Neutrophil (primary cell): ENCODE measurements around the gene GALNT17.

ENCODE experiments used
- H3K27ac ChIP-seq: fragments of 200-600 bp; sonication (generic); 2 replicates; pipeline ENCODE4 v1.5.1; 2016; ENCODE audit warnings: mild to moderate bottlenecking, moderate library complexity
- H3K27me3 ChIP-seq: fragments of 200-600 bp; sonication (generic); 2 replicates; pipeline ENCODE4 v1.6.0; 2016; ENCODE audit warnings: mild to moderate bottlenecking
- H3K36me3 ChIP-seq: fragments of 200-600 bp; sonication (generic); 2 replicates; pipeline ENCODE4 v1.5.1; 2017
- H3K4me1 ChIP-seq, 2 experiments: fragments of 200-600 bp in 1 of 2; sonication (generic) in 1 of 2; 1 replicate in 1 of 2; 2 replicates in 1 of 2; pipeline versions ENCODE4 v1.5.1 to v1.6.1; 2013 to 2016; ENCODE audit warnings: low read depth in 1 of 2, low read length in 1 of 2, mild to moderate bottlenecking in 1 of 2, moderate library complexity in 1 of 2; ENCODE audit not compliant: control insufficient read depth in 1 of 2, insufficient read depth in 1 of 2
- H3K4me3 ChIP-seq, 2 experiments: fragments of 200-600 bp in 1 of 2; sonication (generic) in 1 of 2; 1 replicate in 1 of 2; 2 replicates in 1 of 2; pipeline ENCODE4 v1.5.1; 2013 to 2016; ENCODE audit warnings: low read depth in 1 of 2, low read length in 1 of 2, mild to moderate bottlenecking in 1 of 2, moderate library complexity in 1 of 2
- H3K9me3 ChIP-seq: fragments of 200-600 bp; sonication (generic); 2 replicates; pipeline ENCODE4 v1.5.1; 2016
- CTCF ChIP-seq: fragments of 200-600 bp; sonication (generic); IDR thresholded peaks from 2 replicates; pipeline ENCODE4 v1.5.1; 2016; ENCODE audit warnings: antibody characterized with exemption

The GALNT17 gene

GRCh38 chr7:71506822-71507221, 374.9 kb downstream of the GALNT17 start:
- no peak overlapping the region for H3K4me3 ChIP-seq
- TF ChIP-seq CTCF: no peak
- no peaks in the 10 kb centered on the region for H3K4me1 ChIP-seq
- no peaks in the 10 kb centered on the region for H3K36me3 ChIP-seq
- no peaks in the 10 kb centered on the region for H3K27me3 ChIP-seq
- H3K9me3 ChIP-seq: no peaks in the 10 kb centered on the region
- no peak overlapping the region for H3K27ac ChIP-seq

- no peak overlapping the region for H3K27ac ChIP-seq
- no peaks in the 10 kb centered on the region for H3K9me3 ChIP-seq
- no peaks in the 10 kb centered on the region for H3K36me3 ChIP-seq
- no peaks in the 10 kb centered on the region for H3K4me1 ChIP-seq
- TF ChIP-seq CTCF: no peak
- H3K27me3 ChIP-seq: no peaks in the 10 kb centered on the region
- H3K4me3 ChIP-seq: no peak overlapping the region
These were observed 376.0 kb downstream of the GALNT17 start for GRCh38 chr7:71507680-71508602.

- H3K27ac ChIP-seq: no peak overlapping the region
- no peak overlapping the region for H3K4me3 ChIP-seq
- no peaks in the 10 kb centered on the region for H3K36me3 ChIP-seq
- H3K4me1 ChIP-seq: no peaks in the 10 kb centered on the region
- no peaks in the 10 kb centered on the region for H3K27me3 ChIP-seq
- H3K9me3 ChIP-seq: no peaks in the 10 kb centered on the region
- no peak for TF ChIP-seq CTCF
These were observed 377.4 kb downstream of the GALNT17 start for GRCh38 chr7:71509381-71509780.

GRCh38 chr7:71511361-71511807, 379.4 kb downstream of the GALNT17 start:
- H3K36me3 ChIP-seq: no peaks in the 10 kb centered on the region
- no peak for TF ChIP-seq CTCF
- H3K27ac ChIP-seq: no peak overlapping the region
- H3K4me3 ChIP-seq: no peak overlapping the region
- H3K9me3 ChIP-seq: no peaks in the 10 kb centered on the region
- H3K27me3 ChIP-seq: no peaks in the 10 kb centered on the region
- no peaks in the 10 kb centered on the region for H3K4me1 ChIP-seq

GRCh38 chr7:71517940-71518699, 386.2 kb downstream of the GALNT17 start:
- no peak for TF ChIP-seq CTCF
- Histone ChIP-seq H3K9me3 (no peaks in the 10 kb centered on the region), H3K4me3 (no peak overlapping the region), H3K27ac (no peak overlapping the region), H3K27me3 (no peaks in the 10 kb centered on the region), H3K36me3 (no peaks in the 10 kb centered on the region), H3K4me1 (no peaks in the 10 kb centered on the region)
